Limb (tissue), 2 donors: ENCODE data around the gene NKD2.
"Not testable (repeated sequence)": the region's sequence is repeated elsewhere in the genome, so short reads cannot be mapped to it uniquely, and the experiment has no call there.

Source experiments
- DNase-seq, 2 donors: peaks; one replicate each; pipeline ENCODE4 v3.0.0-alpha.2; 2016; ENCODE audit errors: extremely low spot score in 2 of 2

NKD2 gene

DNA sequence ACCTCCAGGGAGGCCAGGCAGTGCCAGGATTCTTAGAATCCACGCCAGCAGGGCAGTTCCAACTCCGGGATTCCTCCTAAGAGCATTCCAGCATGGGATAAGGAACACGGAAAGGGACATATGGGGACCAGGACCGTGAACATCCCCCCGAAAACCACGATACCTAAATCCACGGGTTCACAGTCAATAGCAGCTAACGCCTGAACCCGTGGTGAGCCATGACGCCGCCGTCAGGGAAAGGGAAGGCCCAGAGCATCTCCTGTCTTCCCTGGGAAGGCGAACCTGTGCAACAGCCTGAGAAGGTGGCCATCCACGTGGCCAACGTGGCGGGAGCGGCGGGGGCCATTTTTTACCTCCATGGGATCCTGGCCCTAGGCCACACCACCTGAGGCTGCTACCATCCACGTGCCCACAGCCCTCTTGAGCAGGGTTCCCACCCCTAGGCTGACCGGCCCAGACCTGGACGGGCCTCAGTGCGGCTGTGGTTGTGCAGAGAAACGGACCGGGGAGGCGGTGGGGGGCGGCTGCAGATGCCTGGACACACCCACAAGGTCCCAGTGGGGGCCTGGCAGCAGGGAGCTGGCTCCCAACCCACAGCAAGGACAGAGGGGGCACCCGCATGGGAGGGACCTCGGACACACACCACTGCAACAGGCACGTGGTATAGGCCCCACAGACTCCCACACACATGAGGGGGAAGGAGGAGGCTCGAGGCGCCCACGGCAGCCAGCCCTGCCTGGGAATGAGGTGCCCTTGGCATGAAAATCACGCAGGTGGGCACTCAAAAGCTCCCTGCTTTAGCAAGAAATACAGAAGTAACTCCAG is 60.5 kb downstream of the NKD2 start:
- DNase-seq: no peak

DNA sequence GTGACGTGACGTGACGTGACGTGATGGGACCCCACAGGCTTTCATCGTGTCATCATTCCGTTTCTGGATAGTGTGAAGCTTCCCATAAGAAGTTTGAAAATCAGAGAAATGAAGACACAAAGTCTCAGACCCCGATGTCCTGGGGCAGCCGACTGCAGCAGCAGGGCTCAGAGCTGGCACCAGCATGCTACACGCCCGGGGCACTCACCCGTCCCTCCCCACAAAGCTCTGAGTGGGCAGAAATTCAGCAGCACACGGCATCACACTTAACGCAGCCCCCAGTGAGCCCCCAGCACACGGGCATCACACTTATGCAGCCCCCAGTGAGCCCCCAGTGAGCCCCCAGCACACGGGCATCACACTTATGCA is 61.1 kb downstream of the NKD2 start:
- no peak for DNase-seq

- no peak for DNase-seq
These were observed 64.9 kb downstream of the NKD2 start for GRCh38 chr5:1073239-1074102.

GRCh38 chr5:1074226-1074625 is 65.6 kb downstream of the NKD2 start:
- DNase-seq: no peak

GRCh38 chr5:1074816-1075554 is 66.4 kb downstream of the NKD2 start:
- DNase-seq: no peak

- no peak for DNase-seq
These were observed 66.9 kb downstream of the NKD2 start for GRCh38 chr5:1075555-1075881.

DNA sequence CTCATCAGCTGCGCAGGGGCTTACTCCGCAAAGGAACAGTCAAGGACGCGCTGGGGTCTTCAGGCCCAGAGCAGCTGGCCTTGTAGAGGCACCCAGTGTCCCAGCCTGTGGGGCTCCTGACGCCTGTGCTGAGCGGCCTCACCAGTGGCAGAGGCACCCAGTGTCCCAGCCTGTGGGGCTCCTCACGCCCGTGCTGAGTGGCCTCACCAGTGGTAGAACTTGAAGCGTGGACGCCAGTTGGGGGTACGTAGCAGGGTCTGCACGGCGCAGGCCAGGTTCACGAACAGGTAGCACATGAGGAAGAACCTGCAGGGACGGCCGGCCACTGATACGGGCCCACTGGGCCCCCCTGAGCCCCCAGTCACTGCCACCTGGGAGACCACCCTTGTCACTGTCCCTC is 67.3 kb downstream of the NKD2 start:
- DNase-seq: no peak

DNA sequence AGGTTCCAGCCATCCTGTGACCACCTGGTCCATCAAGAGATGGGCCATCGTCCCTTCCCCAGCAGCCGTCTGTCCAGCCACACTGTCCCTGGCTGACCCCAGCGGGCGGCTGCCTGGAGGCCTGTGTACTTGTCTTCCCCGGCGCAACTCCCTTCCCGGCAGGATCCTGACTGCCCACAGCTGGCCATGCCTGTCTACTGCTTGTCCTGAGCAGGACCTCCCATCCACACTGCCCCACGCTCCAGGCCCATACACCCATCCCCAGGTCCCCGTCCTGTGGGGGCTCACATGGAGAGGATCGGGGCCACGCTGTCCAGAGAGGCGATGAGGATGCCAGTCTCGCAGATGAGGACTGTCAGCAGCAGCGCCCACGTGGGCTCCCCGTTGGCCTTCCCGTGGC is 67.8 kb downstream of the NKD2 start:
- DNase-seq: no peak

GRCh38 chr5:1077026-1077425 is 68.4 kb downstream of the NKD2 start:
- no peak for DNase-seq

DNA sequence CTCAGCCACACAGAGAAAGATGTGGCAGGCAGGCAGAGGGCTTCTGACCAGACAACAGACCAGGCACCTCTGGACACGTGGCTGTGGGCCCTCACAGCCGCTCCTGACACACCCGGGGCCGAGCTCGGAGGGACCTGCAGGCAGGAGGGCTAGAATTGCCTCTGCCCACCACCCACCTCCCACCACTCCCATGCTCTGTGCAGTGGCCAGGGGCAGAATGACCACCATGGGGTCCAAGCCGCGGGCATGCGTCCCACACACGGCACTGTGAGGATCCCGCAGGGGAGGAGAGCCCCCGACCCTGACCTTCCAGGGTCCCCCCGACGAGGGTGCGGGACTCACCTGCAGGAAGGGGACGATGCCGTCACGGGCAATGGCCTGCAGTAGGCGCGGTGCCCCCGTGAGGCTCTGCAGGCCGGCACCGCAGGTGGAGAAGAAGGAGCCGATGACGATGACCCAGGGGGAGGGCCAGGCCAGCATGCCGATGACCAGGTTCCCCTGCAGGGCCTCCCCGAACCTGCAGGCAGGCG is 69.0 kb downstream of the NKD2 start:
- no peak for DNase-seq

GRCh38 chr5:1078206-1078605 is 69.6 kb downstream of the NKD2 start:
- no peak for DNase-seq

GRCh38 chr5:1078851-1079250 is 70.2 kb downstream of the NKD2 start:
- DNase-seq: no peak

GRCh38 chr5:1079486-1079885 is 70.9 kb downstream of the NKD2 start:
- DNase-seq: no peak

GRCh38 chr5:1079961-1080360 is 71.4 kb downstream of the NKD2 start:
- no peak for DNase-seq

DNA sequence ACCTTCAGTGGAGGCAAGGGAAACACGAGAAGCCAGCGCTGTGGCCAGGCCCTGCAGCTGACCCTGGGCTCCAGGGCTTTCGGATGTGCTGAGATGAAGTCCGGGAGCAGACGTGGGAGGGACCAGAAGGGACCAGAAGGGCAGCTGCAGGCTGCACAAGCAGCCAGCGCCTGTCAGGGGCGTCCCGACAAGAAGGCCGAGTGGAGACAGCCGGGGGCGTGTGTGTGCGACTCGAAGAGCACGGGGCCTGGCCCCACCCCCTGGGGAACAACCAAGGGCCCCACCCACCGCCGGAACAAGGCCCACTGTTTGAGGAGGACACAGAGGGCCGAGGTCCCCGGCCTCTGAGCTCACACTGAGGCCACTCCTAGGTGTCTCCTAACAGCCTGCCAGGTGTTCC is 71.8 kb downstream of the NKD2 start:
- DNase-seq: no peak

DNA sequence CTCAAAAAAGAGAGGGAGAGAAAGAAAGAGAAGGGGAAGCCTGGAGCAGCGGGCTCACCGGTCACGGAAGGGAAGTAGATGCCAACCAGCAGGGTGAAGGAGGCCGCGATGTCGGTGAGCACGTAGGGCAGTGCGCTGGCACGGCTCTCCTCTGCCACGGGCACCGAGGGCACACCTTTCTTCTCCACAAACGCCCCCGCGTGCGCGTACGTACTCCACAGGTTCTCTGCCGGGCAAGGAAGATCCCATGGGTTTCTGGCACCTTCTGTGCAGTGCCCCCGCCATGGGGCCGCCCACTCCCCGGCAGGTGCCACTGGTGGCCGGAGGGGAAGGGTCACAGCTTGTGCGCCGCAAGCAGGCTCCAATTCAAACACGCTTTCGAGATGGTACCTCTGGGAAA is 72.9 kb downstream of the NKD2 start:
- DNase-seq: no peak

DNA sequence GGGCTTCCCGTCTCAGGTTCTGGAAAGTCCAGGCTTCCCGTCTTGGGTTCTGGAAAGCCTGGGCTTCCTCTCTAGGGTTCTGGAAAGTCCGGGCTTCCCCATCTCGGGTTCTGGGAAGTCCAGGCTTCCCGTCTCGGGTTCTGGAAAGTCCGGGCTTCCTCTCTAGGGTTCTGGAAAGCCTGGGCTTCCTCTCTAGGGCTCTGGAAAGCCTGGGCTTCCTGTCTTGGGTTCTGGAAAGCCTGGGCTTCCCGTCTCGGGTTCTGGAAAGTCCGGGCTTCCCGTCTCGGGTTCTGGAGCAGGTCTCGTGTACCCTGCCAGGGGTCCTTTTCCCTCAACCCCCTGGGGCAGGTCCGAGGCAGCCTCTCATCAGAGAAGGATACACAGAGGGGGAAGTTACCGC is 74.4 kb downstream of the NKD2 start:
- DNase-seq: not testable (repeated sequence)

- no peak for DNase-seq
These were observed 75.4 kb downstream of the NKD2 start for GRCh38 chr5:1083823-1084605.

DNA sequence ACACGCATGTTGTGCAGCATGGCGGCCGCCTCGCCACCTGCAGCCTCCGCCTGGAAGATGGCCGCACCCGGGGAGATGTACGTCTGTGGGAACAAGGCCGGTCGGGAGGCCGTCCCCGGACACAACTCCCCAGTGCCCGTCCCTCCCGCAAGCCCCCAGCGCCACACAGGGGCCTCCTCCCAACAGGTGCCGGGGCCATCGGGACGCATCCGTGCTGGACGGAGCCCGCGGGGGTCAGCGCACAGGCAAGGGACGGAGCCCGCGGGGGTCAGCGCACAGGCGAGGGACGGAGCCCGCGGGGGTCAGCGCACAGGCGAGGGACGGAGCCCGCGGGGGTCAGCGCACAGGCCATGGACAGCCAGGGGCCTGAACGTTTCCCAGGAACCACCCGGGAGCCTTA is 76.8 kb downstream of the NKD2 start:
- no peak for DNase-seq

GRCh38 chr5:1086137-1086536 is 77.5 kb downstream of the NKD2 start:
- no peak for DNase-seq

- no peak for DNase-seq
These were observed 78.3 kb downstream of the NKD2 start for GRCh38 chr5:1086871-1087270.
